ENCODE data around the gene CARNS1. TPM values are rescaled to one million over a fixed set of nuclear protein-coding genes. Genes with fewer than 3 reads are reported as not detected.
A peak's percentile ranks its signal among the peaks of the same experiment; 100 is the strongest.

Gene CARNS1
- total RNA-seq, 6 experiments from 2014 or later: 0.05 to 0.14 (median 0.06) TPM; not detected in 1

- Mint-ChIP-seq H3K4me1 (ENCODE audit: low read depth) (peaks cover 24% of the 10 kb centered on the region), H3K4me3 (peak overlapping the region; percentile 90), H3K27ac (peak overlapping the region; percentile 83), H3K36me3 (ENCODE audit: low read depth) (no peaks in the 10 kb centered on the region; the same call in 1 of the 2 replicates), H3K9me3 (no peaks in the 10 kb centered on the region), H3K27me3 (ENCODE audit: insufficient read depth) (peaks cover 1% of the 10 kb centered on the region)
- DNase-seq: no peak
- TF ChIP-seq CTCF (IDR thresholded peaks at IDR 0.05): no peak
Measured at GRCh38 chr11:67392183-67392715, 23.2 kb upstream of the CARNS1 start.

GRCh38 chr11:67393437-67393836 lies 22.0 kb upstream of the CARNS1 start:
- Mint-ChIP-seq H3K27ac (no peak overlapping the region), H3K4me3 (no peak overlapping the region), H3K27me3 (ENCODE audit: insufficient read depth) (peaks cover 1% of the 10 kb centered on the region), H3K36me3 (ENCODE audit: low read depth) (no peaks in the 10 kb centered on the region; the same call in 1 of the 2 replicates), H3K4me1 (ENCODE audit: low read depth) (peaks cover 24% of the 10 kb centered on the region), H3K9me3 (no peaks in the 10 kb centered on the region)
- DNase-seq: no peak
- TF ChIP-seq CTCF (IDR thresholded peaks at IDR 0.05): no peak

- Mint-ChIP-seq H3K27me3 (ENCODE audit: insufficient read depth) (no peaks in the 10 kb centered on the region; the same call in 1 of the 2 replicates), H3K36me3 (ENCODE audit: low read depth) (no peaks in the 10 kb centered on the region; the same call in 1 of the 2 replicates), H3K4me3 (0 out of 2 replicates have a peak overlapping the region, but pooled peaks have one; percentile 18), H3K27ac (no peak overlapping the region), H3K9me3 (no peaks in the 10 kb centered on the region), H3K4me1 (ENCODE audit: low read depth) (peaks cover 22% of the 10 kb centered on the region)
- no peak for DNase-seq
- TF ChIP-seq CTCF (IDR thresholded peaks at IDR 0.05): no peak
Measured at GRCh38 chr11:67393990-67394389, 21.5 kb upstream of the CARNS1 start.

GRCh38 chr11:67395555-67396258 lies 19.8 kb upstream of the CARNS1 start:
- Mint-ChIP-seq H3K4me3 (no peak overlapping the region), H3K27ac (peak overlapping the region; percentile 29; the same call in 1 of the 2 replicates), H3K36me3 (ENCODE audit: low read depth) (peaks cover 6% of the 10 kb centered on the region; the same call in 1 of the 2 replicates), H3K4me1 (ENCODE audit: low read depth) (peaks cover 20% of the 10 kb centered on the region), H3K27me3 (ENCODE audit: insufficient read depth) (no peaks in the 10 kb centered on the region; the same call in 1 of the 2 replicates), H3K9me3 (no peaks in the 10 kb centered on the region)
- TF ChIP-seq CTCF (IDR thresholded peaks at IDR 0.05): no peak
- no peak for DNase-seq

GRCh38 chr11:67396259-67396581 lies 19.3 kb upstream of the CARNS1 start:
- Mint-ChIP-seq H3K36me3 (ENCODE audit: low read depth) (peaks cover 7% of the 10 kb centered on the region; the same call in 1 of the 2 replicates), H3K9me3 (no peaks in the 10 kb centered on the region), H3K27ac (peak overlapping the region; percentile 29; the same call in 1 of the 2 replicates), H3K4me3 (no peak overlapping the region), H3K4me1 (ENCODE audit: low read depth) (peaks cover 16% of the 10 kb centered on the region), H3K27me3 (ENCODE audit: insufficient read depth) (no peaks in the 10 kb centered on the region; the same call in 1 of the 2 replicates)
- TF ChIP-seq CTCF (IDR thresholded peaks at IDR 0.05): no peak
- no peak for DNase-seq
